ENCODE measurements around the gene SNED1.

Gene SNED1

DNA sequence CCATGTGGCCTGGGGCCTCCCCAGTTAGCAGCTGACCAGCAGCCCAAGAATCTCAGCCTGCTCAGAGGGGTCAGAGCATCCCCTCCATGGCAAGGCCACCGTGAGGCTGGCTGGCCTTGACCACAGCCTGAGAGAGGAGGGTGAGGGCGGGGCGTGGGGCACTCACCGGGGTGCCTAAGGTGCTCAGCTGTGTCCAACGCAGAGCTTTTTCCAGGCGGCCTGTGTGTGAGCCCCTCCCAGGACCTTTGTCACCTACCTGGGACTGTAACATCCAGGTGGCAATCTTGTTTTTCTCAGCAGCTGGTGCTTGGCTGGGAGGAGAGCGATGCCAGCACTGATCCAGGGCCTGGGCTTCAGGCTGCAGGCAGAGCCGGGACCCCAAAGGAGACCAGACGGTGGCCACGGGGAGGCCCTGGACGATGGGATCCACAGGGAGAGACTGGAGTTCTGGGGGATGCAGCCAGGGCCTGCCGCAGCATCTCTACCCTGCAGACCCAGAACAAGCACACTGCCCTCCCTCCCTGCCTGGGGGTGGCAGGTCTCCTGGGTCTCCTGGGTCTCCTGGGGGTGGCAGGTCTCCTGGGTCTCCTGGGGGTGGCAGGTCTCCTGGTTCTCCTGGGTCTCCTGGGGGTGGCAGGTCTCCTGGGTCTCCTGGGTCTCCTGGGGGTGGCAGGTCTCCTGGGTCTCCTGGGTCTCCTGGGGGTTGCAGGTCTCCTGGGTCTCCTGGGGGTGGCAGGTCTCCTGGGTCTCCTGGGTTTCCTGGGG, 12.3 kb downstream of the SNED1 start:
- Histone ChIP-seq H3K27ac (ENCODE audit: low read depth, low read length, severe bottlenecking) (no peak overlapping the region), H3K4me1 (ENCODE audit: control insufficient read depth, insufficient read depth, low read length, poor library complexity, severe bottlenecking) (peaks cover 19% of the 10 kb centered on the region), H3K9me3 (ENCODE audit: control insufficient read depth, low read length) (no peaks in the 10 kb centered on the region), H3K36me3 (ENCODE audit: control insufficient read depth, insufficient read depth, low read length) (no peaks in the 10 kb centered on the region), H3K4me3 (ENCODE audit: extremely low read depth, insufficient read depth, low read length, poor library complexity, severe bottlenecking) (no peak overlapping the region)
- 72 to 73% methylated on average over 10 to 11 of the region's 12 CpGs for WGBS, 2 experiments (ENCODE audit: insufficient coverage in 2 of 2)

DNA sequence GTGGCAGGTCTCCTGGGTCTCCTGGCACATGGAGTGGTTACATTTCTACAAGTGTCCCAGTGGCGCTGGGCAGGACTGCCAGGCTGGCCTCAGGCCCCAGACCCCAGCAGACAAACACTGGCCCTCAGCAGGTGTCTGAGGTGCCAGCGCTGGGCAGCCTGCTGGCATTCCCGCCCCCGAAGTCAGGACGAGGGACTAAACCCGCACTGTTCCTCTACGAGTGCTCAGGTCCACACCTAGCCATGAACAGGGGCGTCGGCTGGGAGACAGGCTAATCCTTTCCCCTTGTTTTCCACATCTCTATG, 12.8 kb downstream of the SNED1 start:
- 90 to 91% methylated on average over 7 of the region's 9 CpGs for WGBS, 2 experiments (ENCODE audit: insufficient coverage in 2 of 2)
- no peaks in the 10 kb centered on the region for H3K9me3 ChIP-seq (ENCODE audit: control insufficient read depth, low read length)
- no peak overlapping the region for H3K4me3 ChIP-seq (ENCODE audit: extremely low read depth, insufficient read depth, low read length, poor library complexity, severe bottlenecking)
- peaks cover 19% of the 10 kb centered on the region for H3K4me1 ChIP-seq (ENCODE audit: control insufficient read depth, insufficient read depth, low read length, poor library complexity, severe bottlenecking)
- no peaks in the 10 kb centered on the region for H3K36me3 ChIP-seq (ENCODE audit: control insufficient read depth, insufficient read depth, low read length)
- no peak overlapping the region for H3K27ac ChIP-seq (ENCODE audit: low read depth, low read length, severe bottlenecking)

- no peak overlapping the region for H3K27ac ChIP-seq (ENCODE audit: low read depth, low read length, severe bottlenecking)
- H3K4me1 ChIP-seq (ENCODE audit: control insufficient read depth, insufficient read depth, low read length, poor library complexity, severe bottlenecking), result peaks cover 19% of the 10 kb centered on the region
- H3K36me3 ChIP-seq (ENCODE audit: control insufficient read depth, insufficient read depth, low read length), result no peaks in the 10 kb centered on the region
- H3K9me3 ChIP-seq (ENCODE audit: control insufficient read depth, low read length), result no peaks in the 10 kb centered on the region
- WGBS, 2 experiments (ENCODE audit: insufficient coverage in 2 of 2), result 92% methylated on average over 14 to 23 of the region's 29 CpGs
- H3K4me3 ChIP-seq (ENCODE audit: extremely low read depth, insufficient read depth, low read length, poor library complexity, severe bottlenecking), result no peak overlapping the region
Measured at GRCh38 chr2:241011751-241012510, 13.5 kb downstream of the SNED1 start.

- Histone ChIP-seq H3K36me3 (ENCODE audit: control insufficient read depth, insufficient read depth, low read length) (no peaks in the 10 kb centered on the region), H3K4me3 (ENCODE audit: extremely low read depth, insufficient read depth, low read length, poor library complexity, severe bottlenecking) (no peak overlapping the region), H3K27ac (ENCODE audit: low read depth, low read length, severe bottlenecking) (no peak overlapping the region), H3K9me3 (ENCODE audit: control insufficient read depth, low read length) (no peaks in the 10 kb centered on the region), H3K4me1 (ENCODE audit: control insufficient read depth, insufficient read depth, low read length, poor library complexity, severe bottlenecking) (peaks cover 13% of the 10 kb centered on the region)
- 89 to 92% methylated on average over 5 of the region's 6 CpGs for WGBS, 2 experiments (ENCODE audit: insufficient coverage in 2 of 2)
Measured at GRCh38 chr2:241014224-241014623, 15.8 kb downstream of the SNED1 start.

DNA sequence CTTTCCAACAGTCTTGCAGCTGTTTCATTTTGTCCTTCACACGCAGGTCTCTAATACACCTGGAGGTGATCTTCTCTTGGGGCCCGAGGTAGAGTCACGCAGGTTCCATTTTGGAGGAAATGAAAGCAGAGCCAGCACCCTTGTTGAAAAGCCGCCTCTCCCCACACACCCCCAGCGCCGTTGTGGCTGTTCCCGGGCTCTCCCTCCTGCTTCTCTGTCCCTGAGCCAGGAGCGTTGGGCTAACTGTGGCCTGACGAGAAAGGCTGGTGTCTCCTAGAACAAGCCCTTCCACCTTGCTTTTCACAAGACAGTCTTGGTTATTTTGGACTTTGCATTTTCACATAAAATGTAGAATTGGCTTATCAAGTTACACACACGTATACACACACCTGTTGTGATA, 16.3 kb downstream of the SNED1 start:
- no peak overlapping the region for H3K27ac ChIP-seq (ENCODE audit: low read depth, low read length, severe bottlenecking)
- no peaks in the 10 kb centered on the region for H3K9me3 ChIP-seq (ENCODE audit: control insufficient read depth, low read length)
- WGBS, 2 experiments (ENCODE audit: insufficient coverage in 2 of 2), result 89 to 93% methylated on average over 8 to 9 of the region's 10 CpGs

GRCh38 chr2:241015439-241015838, 17.0 kb downstream of the SNED1 start:
- Histone ChIP-seq H3K4me1 (ENCODE audit: control insufficient read depth, insufficient read depth, low read length, poor library complexity, severe bottlenecking) (peaks cover 4% of the 10 kb centered on the region), H3K36me3 (ENCODE audit: control insufficient read depth, insufficient read depth, low read length) (no peaks in the 10 kb centered on the region), H3K27ac (ENCODE audit: low read depth, low read length, severe bottlenecking) (no peak overlapping the region), H3K9me3 (ENCODE audit: control insufficient read depth, low read length) (no peaks in the 10 kb centered on the region), H3K4me3 (ENCODE audit: extremely low read depth, insufficient read depth, low read length, poor library complexity, severe bottlenecking) (no peak overlapping the region)
- 95 to 96% methylated on average over 13 of the region's 13 CpGs for WGBS, 2 experiments (ENCODE audit: insufficient coverage in 2 of 2)

More for the DNA sequence above, 16.3 kb downstream of the SNED1 start:
- peaks cover 8% of the 10 kb centered on the region for H3K4me1 ChIP-seq (ENCODE audit: control insufficient read depth, insufficient read depth, low read length, poor library complexity, severe bottlenecking)
- H3K36me3 ChIP-seq (ENCODE audit: control insufficient read depth, insufficient read depth, low read length), result no peaks in the 10 kb centered on the region
- H3K4me3 ChIP-seq (ENCODE audit: extremely low read depth, insufficient read depth, low read length, poor library complexity, severe bottlenecking), result no peak overlapping the region

- Histone ChIP-seq H3K4me1 (ENCODE audit: control insufficient read depth, insufficient read depth, low read length, poor library complexity, severe bottlenecking) (no peaks in the 10 kb centered on the region), H3K27ac (ENCODE audit: low read depth, low read length, severe bottlenecking) (no peak overlapping the region), H3K9me3 (ENCODE audit: control insufficient read depth, low read length) (no peaks in the 10 kb centered on the region), H3K4me3 (ENCODE audit: extremely low read depth, insufficient read depth, low read length, poor library complexity, severe bottlenecking) (no peak overlapping the region), H3K36me3 (ENCODE audit: control insufficient read depth, insufficient read depth, low read length) (no peaks in the 10 kb centered on the region)
- 91 to 94% methylated on average over 12 of the region's 13 CpGs for WGBS, 2 experiments (ENCODE audit: insufficient coverage in 2 of 2)
Measured at GRCh38 chr2:241017228-241017940, 19.0 kb downstream of the SNED1 start.

GRCh38 chr2:241018051-241018891, 19.9 kb downstream of the SNED1 start:
- no peaks in the 10 kb centered on the region for H3K9me3 ChIP-seq (ENCODE audit: control insufficient read depth, low read length)
- H3K4me1 ChIP-seq (ENCODE audit: control insufficient read depth, insufficient read depth, low read length, poor library complexity, severe bottlenecking), result no peaks in the 10 kb centered on the region
- H3K36me3 ChIP-seq (ENCODE audit: control insufficient read depth, insufficient read depth, low read length), result no peaks in the 10 kb centered on the region
- H3K27ac ChIP-seq (ENCODE audit: low read depth, low read length, severe bottlenecking), result no peak overlapping the region
- H3K4me3 ChIP-seq (ENCODE audit: extremely low read depth, insufficient read depth, low read length, poor library complexity, severe bottlenecking), result no peak overlapping the region
- 92 to 93% methylated on average over 26 of the region's 26 CpGs for WGBS, 2 experiments (ENCODE audit: insufficient coverage in 2 of 2)

GRCh38 chr2:241019441-241020139, 21.2 kb downstream of the SNED1 start:
- no peaks in the 10 kb centered on the region for H3K9me3 ChIP-seq (ENCODE audit: control insufficient read depth, low read length)
- H3K36me3 ChIP-seq (ENCODE audit: control insufficient read depth, insufficient read depth, low read length), result no peaks in the 10 kb centered on the region
- no peak overlapping the region for H3K4me3 ChIP-seq (ENCODE audit: extremely low read depth, insufficient read depth, low read length, poor library complexity, severe bottlenecking)
- H3K4me1 ChIP-seq (ENCODE audit: control insufficient read depth, insufficient read depth, low read length, poor library complexity, severe bottlenecking), result no peaks in the 10 kb centered on the region
- WGBS, 2 experiments (ENCODE audit: insufficient coverage in 2 of 2), result 96 to 97% methylated on average over 20 of the region's 20 CpGs
- H3K27ac ChIP-seq (ENCODE audit: low read depth, low read length, severe bottlenecking), result no peak overlapping the region

DNA sequence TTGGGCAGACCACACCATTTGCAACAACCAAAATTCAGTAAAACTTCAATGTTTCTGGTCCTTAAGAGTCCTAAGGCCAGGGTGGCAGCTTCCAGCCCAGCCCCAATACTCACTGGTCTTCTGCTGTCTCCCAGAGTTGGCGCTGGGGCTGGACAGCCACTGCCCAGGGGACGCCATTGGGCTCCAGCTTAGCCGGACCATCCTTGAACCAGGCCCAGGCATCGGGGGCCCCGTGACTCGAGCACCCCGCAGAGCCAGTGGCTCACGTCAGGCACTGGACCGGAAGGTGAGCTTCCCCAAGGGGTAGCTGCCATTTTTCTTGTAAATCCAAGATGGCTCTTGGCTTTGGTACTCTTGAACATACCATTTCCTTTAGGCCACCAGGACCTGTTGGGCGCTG, 21.8 kb downstream of the SNED1 start:
- Histone ChIP-seq H3K4me1 (ENCODE audit: control insufficient read depth, insufficient read depth, low read length, poor library complexity, severe bottlenecking) (no peaks in the 10 kb centered on the region), H3K27ac (ENCODE audit: low read depth, low read length, severe bottlenecking) (no peak overlapping the region), H3K9me3 (ENCODE audit: control insufficient read depth, low read length) (peaks cover 5% of the 10 kb centered on the region), H3K4me3 (ENCODE audit: extremely low read depth, insufficient read depth, low read length, poor library complexity, severe bottlenecking) (no peak overlapping the region), H3K36me3 (ENCODE audit: control insufficient read depth, insufficient read depth, low read length) (no peaks in the 10 kb centered on the region)
- 94 to 95% methylated on average over 10 of the region's 10 CpGs for WGBS, 2 experiments (ENCODE audit: insufficient coverage in 2 of 2)
